Neural crest cell (in vitro differentiated cells): ENCODE data around the gene GNA15. TPM values are rescaled to one million over a fixed set of nuclear protein-coding genes. Genes with fewer than 3 reads are reported as not detected.
A peak's percentile ranks its signal among the peaks of the same experiment; 100 is the strongest.

ENCODE experiments used
- DNase-seq: peaks from one replicate; pipeline ENCODE4 v3.0.0; 2021; ENCODE audit warnings: low read depth, mixed read lengths, low spot score
- H3K27ac Mint-ChIP-seq: one replicate; pipeline ENCODE4 v1.8.0; 2021; ENCODE audit warnings: mild to moderate bottlenecking, mixed read lengths; ENCODE audit not compliant: unreplicated experiment
- H3K27me3 Mint-ChIP-seq: 2 replicates; pipeline ENCODE4 v1.8.0; 2021; ENCODE audit warnings: low read depth, mild to moderate bottlenecking, mixed read lengths
- H3K36me3 Mint-ChIP-seq: 2 replicates; pipeline ENCODE4 v1.8.0; 2021; ENCODE audit warnings: low read depth, mild to moderate bottlenecking, mixed read lengths
- H3K4me1 Mint-ChIP-seq: 2 replicates; pipeline ENCODE4 v1.8.0; 2021; ENCODE audit warnings: mixed read lengths
- H3K4me3 Mint-ChIP-seq: one replicate; pipeline ENCODE4 v1.8.0; 2021; ENCODE audit warnings: mild to moderate bottlenecking, mixed read lengths
- H3K9me3 Mint-ChIP-seq: 2 replicates; pipeline ENCODE4 v1.8.0; 2021; ENCODE audit warnings: mixed read lengths
- total RNA-seq: library from RNA; stranded (reverse); gene quantifications from 2 replicates; pipeline ENCODE4 v1.2.1, GENCODE V29; 2021
- TF ChIP-seq, protein P1 (sequence below): fragments of 200-600 bp; sonication (generic); conservative IDR thresholded peaks from 2 replicates; pipeline ENCODE4 v1.5.0; 2021; ENCODE audit warnings: antibody characterized with exemption, mild to moderate bottlenecking

GNA15 gene
- total RNA-seq, 1 donor from 2014 or later, result not detected

DNA sequence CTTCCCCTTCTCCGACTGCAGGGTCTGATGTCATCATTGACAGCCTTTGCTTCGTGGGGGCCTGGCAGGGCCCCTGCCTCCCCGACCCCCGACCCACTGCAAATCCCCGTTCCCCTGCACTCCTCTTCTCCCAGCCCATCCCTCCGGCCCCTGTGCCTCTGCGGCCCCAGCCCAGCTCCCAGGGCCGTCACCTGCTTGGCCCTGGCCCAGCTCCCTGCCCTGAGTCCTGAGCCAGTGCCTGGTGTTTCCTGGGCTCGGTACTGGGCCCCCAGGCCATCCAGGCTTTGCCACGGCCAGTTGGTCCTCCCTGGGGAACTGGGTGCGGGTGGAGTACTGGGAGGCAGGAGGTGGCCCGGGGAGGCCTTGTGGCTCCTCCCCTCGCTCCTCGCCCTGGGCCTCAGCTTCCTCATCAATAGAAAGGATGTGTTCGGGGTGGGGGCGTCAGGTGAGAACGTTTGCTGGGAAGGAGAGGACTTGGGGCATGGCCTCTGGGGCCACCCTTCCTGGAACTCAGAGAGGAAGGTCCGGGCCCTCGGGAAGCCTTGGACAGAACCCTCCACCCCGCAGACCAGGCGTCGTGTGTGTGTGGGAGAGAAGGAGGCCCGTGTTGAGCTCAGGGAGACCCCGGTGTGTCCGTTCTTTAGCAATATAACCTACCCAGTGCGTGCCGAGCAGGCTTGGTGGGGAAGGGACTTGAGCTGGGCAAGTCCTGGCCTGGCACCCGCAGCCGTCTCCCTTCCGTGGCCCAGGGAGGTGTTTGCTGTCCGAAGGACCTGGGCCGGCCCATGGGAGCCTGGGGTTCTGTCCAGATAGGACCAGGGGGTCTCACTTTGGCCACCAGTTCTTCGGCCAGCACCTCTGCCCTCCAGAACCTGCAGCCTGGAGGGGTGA is 72.7 kb downstream of the GNA15 start:
- H3K4me1 Mint-ChIP-seq, result no peaks in the 10 kb centered on the region
- no peak overlapping the region for H3K27ac Mint-ChIP-seq
- H3K36me3 Mint-ChIP-seq, result no peaks in the 10 kb centered on the region
- H3K9me3 Mint-ChIP-seq, result no peaks in the 10 kb centered on the region
- TF ChIP-seq, protein P1, sequence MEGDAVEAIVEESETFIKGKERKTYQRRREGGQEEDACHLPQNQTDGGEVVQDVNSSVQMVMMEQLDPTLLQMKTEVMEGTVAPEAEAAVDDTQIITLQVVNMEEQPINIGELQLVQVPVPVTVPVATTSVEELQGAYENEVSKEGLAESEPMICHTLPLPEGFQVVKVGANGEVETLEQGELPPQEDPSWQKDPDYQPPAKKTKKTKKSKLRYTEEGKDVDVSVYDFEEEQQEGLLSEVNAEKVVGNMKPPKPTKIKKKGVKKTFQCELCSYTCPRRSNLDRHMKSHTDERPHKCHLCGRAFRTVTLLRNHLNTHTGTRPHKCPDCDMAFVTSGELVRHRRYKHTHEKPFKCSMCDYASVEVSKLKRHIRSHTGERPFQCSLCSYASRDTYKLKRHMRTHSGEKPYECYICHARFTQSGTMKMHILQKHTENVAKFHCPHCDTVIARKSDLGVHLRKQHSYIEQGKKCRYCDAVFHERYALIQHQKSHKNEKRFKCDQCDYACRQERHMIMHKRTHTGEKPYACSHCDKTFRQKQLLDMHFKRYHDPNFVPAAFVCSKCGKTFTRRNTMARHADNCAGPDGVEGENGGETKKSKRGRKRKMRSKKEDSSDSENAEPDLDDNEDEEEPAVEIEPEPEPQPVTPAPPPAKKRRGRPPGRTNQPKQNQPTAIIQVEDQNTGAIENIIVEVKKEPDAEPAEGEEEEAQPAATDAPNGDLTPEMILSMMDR, result no peak
- no peak overlapping the region for H3K4me3 Mint-ChIP-seq
- no peak for DNase-seq
- H3K27me3 Mint-ChIP-seq, result no peaks in the 10 kb centered on the region

DNA sequence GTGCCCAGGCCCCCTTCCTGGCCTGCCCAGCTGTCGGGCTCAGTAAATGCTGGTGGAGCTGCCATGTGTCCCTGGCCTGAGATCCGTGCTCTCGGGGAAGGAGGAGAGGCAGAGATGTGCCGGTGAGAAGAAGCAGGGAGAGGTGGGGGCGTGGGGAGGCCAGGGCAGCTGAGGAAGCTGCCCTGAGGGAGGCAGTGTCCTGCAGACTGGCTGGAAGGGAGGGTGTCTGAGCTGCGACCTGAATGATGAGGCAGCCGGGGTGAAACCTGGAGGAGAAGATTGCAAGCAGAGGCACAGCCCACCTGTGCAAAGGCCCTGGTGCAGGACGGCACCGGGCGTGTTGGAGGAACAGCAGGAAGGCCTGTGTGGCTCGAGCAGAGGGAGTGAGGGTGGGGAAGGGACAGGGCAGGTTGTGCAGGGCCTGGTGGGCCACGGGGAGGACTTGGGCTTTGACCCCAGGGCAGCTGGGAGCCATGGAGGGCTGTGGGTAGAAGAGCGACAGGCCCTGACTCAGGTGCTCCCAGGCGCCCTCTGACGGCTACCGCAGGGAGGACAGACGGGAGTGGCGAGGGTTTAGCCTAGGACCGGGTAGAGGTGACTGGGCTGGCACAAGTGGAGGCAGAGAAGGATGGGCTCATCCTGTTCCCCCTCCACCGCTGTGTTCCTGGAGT is 74.6 kb downstream of the GNA15 start:
- no peak overlapping the region for H3K27ac Mint-ChIP-seq
- TF ChIP-seq, protein P1, result peak; percentile 68

DNA sequence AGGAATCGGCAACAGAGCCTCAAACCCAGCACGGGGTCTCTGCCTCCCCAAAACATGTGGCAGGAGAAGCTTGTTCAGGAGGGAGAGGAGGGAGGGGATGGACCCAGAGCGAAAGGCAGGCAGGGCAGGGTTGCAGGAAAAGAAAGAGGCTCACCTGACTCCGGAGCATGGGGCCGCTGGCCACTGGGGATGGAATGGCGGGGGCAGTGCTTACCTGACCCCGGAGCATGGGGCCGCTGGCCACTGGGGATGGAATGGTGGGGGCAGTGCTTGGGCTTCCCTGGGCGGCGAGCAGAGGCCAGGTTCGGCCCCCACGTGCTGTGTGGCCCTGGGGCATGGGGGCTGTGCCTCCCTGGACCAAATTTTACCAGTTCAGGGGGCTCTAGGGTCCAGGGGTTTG is 75.4 kb downstream of the GNA15 start:
- no peak overlapping the region for H3K4me3 Mint-ChIP-seq
- no peaks in the 10 kb centered on the region for H3K27me3 Mint-ChIP-seq
- no peaks in the 10 kb centered on the region for H3K4me1 Mint-ChIP-seq
- H3K9me3 Mint-ChIP-seq, result no peaks in the 10 kb centered on the region
- DNase-seq, result no peak
- TF ChIP-seq, protein P1, result no peak
- no peaks in the 10 kb centered on the region for H3K36me3 Mint-ChIP-seq
- no peak overlapping the region for H3K27ac Mint-ChIP-seq

More for the DNA sequence above, 74.6 kb downstream of the GNA15 start:
- peak; percentile 68 for DNase-seq
- H3K4me1 Mint-ChIP-seq, result no peaks in the 10 kb centered on the region
- H3K36me3 Mint-ChIP-seq, result no peaks in the 10 kb centered on the region
- H3K4me3 Mint-ChIP-seq, result peak overlapping the region; percentile 70
- no peaks in the 10 kb centered on the region for H3K27me3 Mint-ChIP-seq
- H3K9me3 Mint-ChIP-seq, result no peaks in the 10 kb centered on the region

DNA sequence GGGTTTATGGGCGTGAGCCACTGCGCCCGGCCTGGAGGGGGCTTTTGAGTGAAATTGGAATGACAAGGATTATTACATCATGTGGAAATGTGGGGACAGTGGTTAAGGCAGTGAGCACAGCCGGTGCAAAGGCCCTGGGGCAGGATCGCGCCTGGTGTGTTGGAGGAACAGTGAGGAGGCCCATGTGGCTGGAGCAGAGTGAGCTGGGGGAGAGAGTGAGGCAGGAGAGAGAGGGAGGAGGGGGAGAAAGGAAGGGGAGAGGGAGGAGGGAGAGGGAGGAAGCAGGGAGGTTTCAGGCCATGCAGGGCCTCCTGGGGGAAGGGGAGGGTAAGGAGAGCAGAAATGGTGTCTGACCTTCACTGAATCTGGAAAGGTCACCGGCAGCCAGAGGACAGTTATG is 77.3 kb downstream of the GNA15 start:
- Mint-ChIP-seq H3K27me3 (peaks cover 2% of the 10 kb centered on the region), H3K9me3 (no peaks in the 10 kb centered on the region), H3K36me3 (no peaks in the 10 kb centered on the region), H3K27ac (no peak overlapping the region), H3K4me1 (no peaks in the 10 kb centered on the region), H3K4me3 (no peak overlapping the region)
- DNase-seq, result no peak
- TF ChIP-seq, protein P1, result no peak

Other genes with a start within 250 kb of the GNA15 start
- 4.2 and 4.7 TPM in 2 replicates for gene ZNF57, start 235.1 kb upstream of the GNA15 start, total RNA-seq
- gene ZNF77, start 191.1 kb upstream of the GNA15 start, total RNA-seq, result 7.8 and 7.9 TPM in 2 replicates
- 0.44 TPM in 1 of 2 replicates, not detected in the other for gene TLE6, start 158.5 kb upstream of the GNA15 start, total RNA-seq
- 0.73 and 1.4 TPM in 2 replicates for gene TLE2, start 106.8 kb upstream of the GNA15 start, total RNA-seq
- 244 and 247 TPM in 2 replicates for gene TLE5, start 73.5 kb upstream of the GNA15 start, total RNA-seq
- gene GNA11, start 41.7 kb upstream of the GNA15 start, total RNA-seq, result 40.6 and 42.5 TPM in 2 replicates
- not detected in 2 replicates for gene S1PR4, start 42.7 kb downstream of the GNA15 start, total RNA-seq
- 76.5 and 84.1 TPM in 2 replicates for gene NCLN, start 49.9 kb downstream of the GNA15 start, total RNA-seq
- gene CELF5, start 88.6 kb downstream of the GNA15 start, total RNA-seq, result 2.3 and 3.0 TPM in 2 replicates
- gene NFIC, start 230.6 kb downstream of the GNA15 start, total RNA-seq, result 4.1 and 6.0 TPM in 2 replicates